ENCODE data around the gene MAP3K8. TPM values are rescaled to one million over a fixed set of nuclear protein-coding genes. Genes with fewer than 3 reads are reported as not detected.

Gene MAP3K8
- polyA plus RNA-seq, 3 donors: 54.5 to 206 (median 59.2) TPM

DNA sequence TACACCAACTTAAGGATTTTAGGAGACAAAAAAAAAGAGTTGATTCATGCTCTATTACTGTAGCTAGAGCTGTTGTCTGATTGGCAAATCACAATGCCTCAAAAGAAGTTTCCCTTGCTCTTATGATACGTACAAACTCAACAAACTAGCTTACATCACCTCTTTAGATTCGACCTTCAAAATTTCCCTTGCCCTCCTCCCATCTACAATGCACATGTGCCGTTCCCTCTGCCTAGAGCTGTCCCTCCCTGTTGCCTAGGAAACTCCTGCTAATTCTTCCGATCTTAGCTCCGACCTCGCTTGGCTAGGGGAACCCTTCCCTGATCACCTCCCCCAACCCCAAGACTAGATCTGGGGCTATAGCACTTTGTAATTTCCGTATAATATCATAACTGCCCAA, 55.4 kb downstream of the MAP3K8 start:
- Mint-ChIP-seq H3K4me1 (peaks cover 67% of the 10 kb centered on the region), H3K27ac (peak overlapping the region; percentile 71 to 99 (median 96)), H3K9me3 (peaks cover 0 to 4% (median 0%) of the 10 kb centered on the region in 7 donors), H3K36me3 (peaks cover 2 to 3% of the 10 kb centered on the region in 2 donors), H3K27me3 (ENCODE audit: low read depth in 3 of 3) (peaks cover 0 to 1% (median 0%) of the 10 kb centered on the region in 3 donors), H3K4me3 (no peak overlapping the region)
- Histone ChIP-seq H3K27me3 (ENCODE audit: control insufficient read depth in 2 of 2, insufficient read depth in 2 of 2, low read length in 2 of 2) (no peaks in the 10 kb centered on the region), H3K36me3 (replicated peaks in 1 of 2; ENCODE audit: control insufficient read depth in 1 of 2, insufficient read depth in 2 of 2, low read length in 2 of 2) (no peaks in the 10 kb centered on the region), H3K27ac (ENCODE audit: low read depth in 1 of 2, low read length in 2 of 2) (peak overlapping the region; percentile 43 to 89), H3K9me3 (replicated peaks in 1 of 2; ENCODE audit: control insufficient read depth in 1 of 2, insufficient read depth in 1 of 2, low read length in 2 of 2) (no peaks in the 10 kb centered on the region), H3K4me1 (ENCODE audit: control insufficient read depth in 1 of 2, insufficient read depth in 2 of 2, low read length in 2 of 2) (peaks cover 67 to 69% of the 10 kb centered on the region in 2 donors), H4K20me1 (ENCODE audit: insufficient read depth, low read length) (no peaks in the 10 kb centered on the region), H3K4me3 (replicated peaks in 1 of 3; ENCODE audit: low read depth in 2 of 3, low read length in 3 of 3) (no peak overlapping the region), H3K4me2 (replicated peaks; ENCODE audit: extremely low read depth, low read length, poor library complexity, severe bottlenecking) (no peak overlapping the region), H2AFZ (ENCODE audit: insufficient read depth, low read depth, low read length, poor library complexity, severe bottlenecking) (no peak overlapping the region), H3K9ac (ENCODE audit: insufficient read depth, low read length, poor library complexity, severe bottlenecking) (no peak overlapping the region), H3K79me2 (ENCODE audit: insufficient read depth, low read length) (no peaks in the 10 kb centered on the region)
- 54% methylated on average over 4 of the region's 7 CpGs for WGBS (ENCODE audit: insufficient coverage)
- intact Hi-C loops (cut with micrococcal nuclease): no loop called here
- no peak for TF ChIP-seq CTCF (IDR thresholded peaks at IDR 0.05)
- DNase-seq: peak; percentile 62 to 89 (median 78)

DNA sequence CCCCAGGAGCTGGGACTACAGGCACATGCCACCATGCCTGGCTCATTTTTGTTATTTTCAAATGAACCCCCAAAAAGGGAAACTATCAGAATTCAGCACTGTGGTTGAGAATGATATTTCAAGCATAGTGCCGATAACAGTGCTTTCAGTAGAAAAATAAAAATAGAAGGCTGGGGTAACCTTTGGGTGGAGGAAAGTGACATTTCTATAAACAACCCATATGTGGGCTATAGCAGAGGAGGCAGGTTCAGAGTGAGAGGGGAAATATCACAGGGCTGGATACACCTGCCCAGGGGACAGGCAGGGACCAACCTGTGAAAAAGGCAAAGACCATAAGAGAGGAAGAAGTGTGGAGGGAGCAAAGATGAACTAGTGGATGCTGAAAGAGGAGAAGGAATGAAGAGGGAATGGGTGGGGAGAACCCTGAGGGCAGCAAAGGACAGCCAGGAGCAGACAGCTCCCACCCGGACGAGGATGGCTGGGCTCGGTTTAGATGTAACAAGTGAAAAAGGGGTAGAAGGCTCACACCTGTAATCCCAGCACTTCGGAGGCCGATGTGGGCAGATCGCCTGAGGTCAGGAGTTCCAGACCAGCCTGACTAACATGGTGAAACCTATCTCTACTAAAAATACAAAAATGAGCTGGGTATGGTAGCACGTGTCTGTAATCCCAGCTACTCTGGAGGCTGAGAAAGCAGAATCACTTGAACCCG, 56.5 kb downstream of the MAP3K8 start:
- peaks cover 2 to 5% of the 10 kb centered on the region in 2 donors for H3K36me3 Mint-ChIP-seq
- no peak overlapping the region for H3K9ac ChIP-seq (ENCODE audit: insufficient read depth, low read length, poor library complexity, severe bottlenecking)
- peaks cover 78% of the 10 kb centered on the region for H3K4me1 Mint-ChIP-seq
- TF ChIP-seq CTCF (IDR thresholded peaks at IDR 0.05): no peak
- H3K4me2 ChIP-seq (replicated peaks; ENCODE audit: extremely low read depth, low read length, poor library complexity, severe bottlenecking): peak overlapping the region; percentile 37
- no peaks in the 10 kb centered on the region for H4K20me1 ChIP-seq (ENCODE audit: insufficient read depth, low read length)
- peak overlapping the region; percentile 72 to 99 for H3K27ac ChIP-seq (ENCODE audit: low read depth in 1 of 2, low read length in 2 of 2)
- peak overlapping the region in 1 of 2 donors; percentile 59 for H3K4me3 Mint-ChIP-seq
- intact Hi-C loops (cut with micrococcal nuclease): loop anchor here (5.0 kb wide), 3 partner anchors 33 to 53 kb away; no protein-coding TSS in a partner anchor
- no peaks in the 10 kb centered on the region for H3K9me3 ChIP-seq (replicated peaks in 1 of 2; ENCODE audit: control insufficient read depth in 1 of 2, insufficient read depth in 1 of 2, low read length in 2 of 2)
- H3K4me3 ChIP-seq (replicated peaks in 1 of 3; ENCODE audit: low read depth in 2 of 3, low read length in 3 of 3): peak overlapping the region in 1 of 3 experiments; percentile 31
- peak overlapping the region; percentile 97 to 100 (median 100) for H3K27ac Mint-ChIP-seq
- DNase-seq: no peak
- no peaks in the 10 kb centered on the region for H3K36me3 ChIP-seq (replicated peaks in 1 of 2; ENCODE audit: control insufficient read depth in 1 of 2, insufficient read depth in 2 of 2, low read length in 2 of 2)
- 90% methylated on average over 4 of the region's 9 CpGs for WGBS (ENCODE audit: insufficient coverage)
- peaks cover 0 to 1% (median 0%) of the 10 kb centered on the region in 3 donors for H3K27me3 Mint-ChIP-seq (ENCODE audit: low read depth in 3 of 3)
- peaks cover 78 to 80% of the 10 kb centered on the region in 2 donors for H3K4me1 ChIP-seq (ENCODE audit: control insufficient read depth in 1 of 2, insufficient read depth in 2 of 2, low read length in 2 of 2)
- peaks cover 0 to 4% (median 0%) of the 10 kb centered on the region in 7 donors for H3K9me3 Mint-ChIP-seq
- no peaks in the 10 kb centered on the region for H3K79me2 ChIP-seq (ENCODE audit: insufficient read depth, low read length)
- H3K27me3 ChIP-seq (ENCODE audit: control insufficient read depth in 2 of 2, insufficient read depth in 2 of 2, low read length in 2 of 2): no peaks in the 10 kb centered on the region
- H2AFZ ChIP-seq (ENCODE audit: insufficient read depth, low read depth, low read length, poor library complexity, severe bottlenecking): no peak overlapping the region

Measured in CD14-positive monocyte (primary cell).